Muscle of leg (tissue), 16 donors: ENCODE measurements around the gene RBM17. TPM values are rescaled to one million over a fixed set of nuclear protein-coding genes. Genes with fewer than 3 reads are reported as not detected.
A peak's percentile ranks its signal among the peaks of the same experiment; 100 is the strongest.
"Not testable (repeated sequence)": the region's sequence is repeated elsewhere in the genome, so short reads cannot be mapped to it uniquely, and the experiment has no call there.

Experiments
- DNase-seq: peaks from one replicate; pipeline ENCODE4 v3.0.0; 2013
- H3K27ac ChIP-seq: one replicate; pipeline ENCODE4 v1.5.1; 2013; ENCODE audit warnings: mild to moderate bottlenecking, low read length, control low read depth
- H3K27me3 ChIP-seq: one replicate; pipeline ENCODE4 v1.6.1; 2013; ENCODE audit warnings: low read length; ENCODE audit not compliant: control insufficient read depth, insufficient read depth
- H3K36me3 ChIP-seq: one replicate; pipeline ENCODE4 v1.6.1; 2013; ENCODE audit warnings: low read length; ENCODE audit not compliant: control insufficient read depth, insufficient read depth
- H3K4me1 ChIP-seq: one replicate; pipeline ENCODE4 v1.6.1; 2013; ENCODE audit warnings: low read length; ENCODE audit not compliant: control insufficient read depth, insufficient read depth
- H3K4me3 ChIP-seq: one replicate; pipeline ENCODE4 v1.5.1; 2013; ENCODE audit warnings: low read length, control low read depth
- H3K9me3 ChIP-seq: replicated peaks from 2 replicates; pipeline ENCODE4 v1.6.1; 2013; ENCODE audit warnings: low read depth, low read length; ENCODE audit not compliant: control insufficient read depth
- WGBS: methylation state at CpG from one replicate; pipeline ENCODE4 v1.1.5; 2013; ENCODE audit warnings: missing lambda C conversion rate; ENCODE audit not compliant: insufficient coverage; 5-methylcytosine and 5-hydroxymethylcytosine counted together
- long read RNA-seq, 11 donors: transcript quantifications; one replicate each; lab custom pipeline, GENCODE V29; 2026
- polyA plus RNA-seq, 8 donors: library from polyadenylated mRNA; unstranded; fragments of 120-200 nt; gene quantifications; one replicate each; pipeline versions ENCODE4 v1.2.1 to v1.2.3, GENCODE V29; 2013; ENCODE audit warnings: inconsistent platforms in 1 of 8, low replicate concordance in 1 of 8; ENCODE audit not compliant: insufficient read length in 8 of 8, insufficient read depth in 1 of 8
- total RNA-seq: library from RNA; stranded (reverse); fragments of 120-200 nt; gene quantifications from one replicate; pipeline ENCODE4 v1.2.4, GENCODE V29; 2013

RBM17 gene
- 39.2 TPM for total RNA-seq
- 100 to 1,000 TPM in 3 of 8 donors, 10 to 100 TPM in 5; 84.3 to 112 (median 95.4) TPM for polyA plus RNA-seq
- long read RNA-seq, donor 1, partial matches to known transcripts, result 0 of 6 reads
- long read RNA-seq, donor 1, other reads (novel, unspliced or antisense), result 0 of 6 reads
- long read RNA-seq, donor 2, partial matches to known transcripts, result 0 of 2 reads
- long read RNA-seq, donor 2, other reads (novel, unspliced or antisense), result 0 of 2 reads
- long read RNA-seq, donor 3, transcript RBM17-201 (12 exons, 2,755 nt), result major isoform, 16 of 17 reads
- long read RNA-seq, donor 3, partial matches to known transcripts, result 0 of 17 reads
- long read RNA-seq, donor 3, other reads (novel, unspliced or antisense), result 0 of 17 reads
- long read RNA-seq, donor 4, transcript RBM17-201 (12 exons, 2,755 nt), result major isoform, 5 of 6 reads
- long read RNA-seq, donor 4, partial matches to known transcripts, result 0 of 6 reads
- long read RNA-seq, donor 4, other reads (novel, unspliced or antisense), result 0 of 6 reads
- long read RNA-seq, donor 5, transcript RBM17-201 (12 exons, 2,755 nt), result major isoform, 33 of 52 reads
- long read RNA-seq, donor 5, partial matches to known transcripts, result 16 of 52 reads
- long read RNA-seq, donor 5, other reads (novel, unspliced or antisense), result 0 of 52 reads
- long read RNA-seq, donor 6, transcript RBM17-201 (12 exons, 2,755 nt), result major isoform, 11 of 13 reads
- long read RNA-seq, donor 6, partial matches to known transcripts, result 0 of 13 reads
- long read RNA-seq, donor 6, other reads (novel, unspliced or antisense), result 0 of 13 reads
- long read RNA-seq, donor 7, transcript RBM17-201 (12 exons, 2,755 nt), result major isoform, 13 of 15 reads
- long read RNA-seq, donor 7, partial matches to known transcripts, result 0 of 15 reads
- long read RNA-seq, donor 7, other reads (novel, unspliced or antisense), result 0 of 15 reads
- long read RNA-seq, donor 8, transcript RBM17-201 (12 exons, 2,755 nt), result major isoform, 12 of 26 reads
- long read RNA-seq, donor 8, partial matches to known transcripts, result 10 of 26 reads
- long read RNA-seq, donor 8, other reads (novel, unspliced or antisense), result 0 of 26 reads
- long read RNA-seq, donor 9, transcript RBM17-201 (12 exons, 2,755 nt), result major isoform, 10 of 16 reads
- long read RNA-seq, donor 9, partial matches to known transcripts, result 6 of 16 reads
- long read RNA-seq, donor 9, other reads (novel, unspliced or antisense), result 0 of 16 reads
- long read RNA-seq, donor 10, transcript RBM17-201 (12 exons, 2,755 nt), result major isoform, 27 of 44 reads
- long read RNA-seq, donor 10, partial matches to known transcripts, result 12 of 44 reads
- long read RNA-seq, donor 10, other reads (novel, unspliced or antisense), result 0 of 44 reads
- long read RNA-seq, donor 11, transcript RBM17-201 (12 exons, 2,755 nt), result major isoform, 14 of 18 reads
- long read RNA-seq, donor 11, partial matches to known transcripts, result 0 of 18 reads
- long read RNA-seq, donor 11, other reads (novel, unspliced or antisense), result 0 of 18 reads

GRCh38 chr10:6088721-6089333 is at the start of gene RBM17:
Gene RBM17, plus strand, starts transcription at chr10:6089034. Its CDS starts 8,032 bp downstream, at chr10:6097066.
- peak within 1 kb of the TSS; percentile 60 for H3K27ac ChIP-seq
- under 1% methylated on average over 73 of the region's 77 CpGs for WGBS
- H3K27me3 ChIP-seq, result peaks cover 3% of the 10 kb centered on the region
- H3K36me3 ChIP-seq, result peaks cover 2% of the 10 kb centered on the region
- H3K4me1 ChIP-seq, result peaks cover 24% of the 10 kb centered on the region
- DNase-seq, result peak; percentile 99
- peak within 1 kb of the TSS; percentile 67 for H3K4me3 ChIP-seq
- no peaks in the 10 kb centered on the region for H3K9me3 ChIP-seq

GRCh38 chr10:6039711-6040110 is 49.1 kb upstream of the RBM17 start:
- H3K9me3 ChIP-seq, result no peaks in the 10 kb centered on the region
- H3K36me3 ChIP-seq, result no peaks in the 10 kb centered on the region
- WGBS, result 88% methylated on average over 3 of the region's 4 CpGs
- DNase-seq, result no peak
- H3K27ac ChIP-seq, result no peak overlapping the region
- peaks cover 2% of the 10 kb centered on the region for H3K4me1 ChIP-seq
- no peak overlapping the region for H3K4me3 ChIP-seq
- no peaks in the 10 kb centered on the region for H3K27me3 ChIP-seq

- DNase-seq, result no peak
- Histone ChIP-seq H3K4me3 (no peak overlapping the region), H3K27ac (no peak overlapping the region), H3K4me1 (no peaks in the 10 kb centered on the region), H3K36me3 (no peaks in the 10 kb centered on the region), H3K9me3 (no peaks in the 10 kb centered on the region), H3K27me3 (no peaks in the 10 kb centered on the region)
- WGBS, result no CpG with 5 or more reads among the region's 5 CpGs
Measured at GRCh38 chr10:6040205-6040604, 48.6 kb upstream of the RBM17 start.

GRCh38 chr10:6043377-6043776 is 45.5 kb upstream of the RBM17 start:
- not testable (repeated sequence) for DNase-seq, H3K4me3 ChIP-seq, H3K9me3 ChIP-seq, H3K36me3 ChIP-seq, H3K27me3 ChIP-seq, H3K27ac ChIP-seq, H3K4me1 ChIP-seq
- WGBS, result no CpG with 5 or more reads among the region's 6 CpGs

GRCh38 chr10:6044060-6044459 is 44.8 kb upstream of the RBM17 start:
- H3K27me3 ChIP-seq, result no peaks in the 10 kb centered on the region
- DNase-seq, result no peak

GRCh38 chr10:6044751-6045313 is 44.0 kb upstream of the RBM17 start:
- Histone ChIP-seq H3K27ac (no peak overlapping the region), H3K9me3 (no peaks in the 10 kb centered on the region), H3K27me3 (no peaks in the 10 kb centered on the region), H3K4me1 (no peaks in the 10 kb centered on the region), H3K4me3 (no peak overlapping the region), H3K36me3 (no peaks in the 10 kb centered on the region)
- no peak for DNase-seq
- WGBS, result 79% methylated on average over 3 of the region's 4 CpGs

More at GRCh38 chr10:6044060-6044459, 44.8 kb upstream of the RBM17 start:
- Histone ChIP-seq H3K4me1 (no peaks in the 10 kb centered on the region), H3K9me3 (no peaks in the 10 kb centered on the region), H3K36me3 (no peaks in the 10 kb centered on the region), H3K4me3 (no peak overlapping the region), H3K27ac (no peak overlapping the region)
- WGBS, result 79% methylated on average over 3 of the region's 7 CpGs

- Histone ChIP-seq H3K4me1 (no peaks in the 10 kb centered on the region), H3K36me3 (no peaks in the 10 kb centered on the region), H3K9me3 (no peaks in the 10 kb centered on the region), H3K27me3 (no peaks in the 10 kb centered on the region), H3K27ac (no peak overlapping the region), H3K4me3 (no peak overlapping the region)
- WGBS, result no CpG with 5 or more reads among the region's 8 CpGs
- DNase-seq, result no peak
Measured at GRCh38 chr10:6045314-6045848, 43.5 kb upstream of the RBM17 start.

- no peak for DNase-seq
- Histone ChIP-seq H3K36me3 (no peaks in the 10 kb centered on the region), H3K9me3 (no peaks in the 10 kb centered on the region), H3K4me1 (peaks cover 6% of the 10 kb centered on the region), H3K4me3 (no peak overlapping the region), H3K27ac (no peak overlapping the region), H3K27me3 (no peaks in the 10 kb centered on the region)
- 63% methylated on average over 8 of the region's 9 CpGs for WGBS
Measured at GRCh38 chr10:6045878-6046772, 42.7 kb upstream of the RBM17 start.
